Measurements from ENCODE around the gene MEIOB.

The MEIOB gene

GRCh38 chr16:1785846-1786170 lies 86.2 kb downstream of the MEIOB start:
- no peak for DNase-seq

GRCh38 chr16:1784977-1785845 lies 86.8 kb downstream of the MEIOB start:
- DNase-seq = no peak

All from activated naive CD4-positive, alpha-beta T cell treated with Interleukin-2 at 50 U/mL for 16 hours (primary cell).